CD4-positive, alpha-beta T cell treated with Interleukin-17A for 4 hours (primary cell): ENCODE data around the gene GAS6.

Source experiments
- DNase-seq: peaks from one replicate; pipeline ENCODE4 v3.0.0-alpha.2; 2020; ENCODE audit warnings: mixed read lengths

Gene GAS6

GRCh38 chr13:113864273-113864890 lies 506 bp upstream of the GAS6 start:
- DNase-seq = no peak

GRCh38 chr13:113862931-113863523 lies 849 bp downstream of the GAS6 start:
- DNase-seq = peak; percentile 12

- no peak for DNase-seq
These were observed 1.5 kb downstream of the GAS6 start for GRCh38 chr13:113862191-113862930.

GRCh38 chr13:113861433-113862030 lies 2.3 kb downstream of the GAS6 start:
- no peak for DNase-seq

- no peak for DNase-seq
These were observed 3.0 kb downstream of the GAS6 start for GRCh38 chr13:113860665-113861432.

GRCh38 chr13:113860051-113860664 lies 3.7 kb downstream of the GAS6 start:
- DNase-seq = no peak

- DNase-seq = no peak
These were observed 4.4 kb downstream of the GAS6 start for GRCh38 chr13:113859311-113860050.

- DNase-seq = no peak
These were observed 6.2 kb downstream of the GAS6 start for GRCh38 chr13:113857531-113858195.

GRCh38 chr13:113856716-113857065 lies 7.2 kb downstream of the GAS6 start:
- DNase-seq = no peak

GRCh38 chr13:113855931-113856715 lies 7.8 kb downstream of the GAS6 start:
- no peak for DNase-seq

- DNase-seq = no peak
These were observed 8.6 kb downstream of the GAS6 start for GRCh38 chr13:113855012-113855921.

GRCh38 chr13:113854238-113855011 lies 9.5 kb downstream of the GAS6 start:
- DNase-seq = no peak

GRCh38 chr13:113853518-113854237 lies 10.2 kb downstream of the GAS6 start:
- DNase-seq = no peak

GRCh38 chr13:113852536-113853517 lies 11.0 kb downstream of the GAS6 start:
- no peak for DNase-seq

GRCh38 chr13:113851826-113852535 lies 11.9 kb downstream of the GAS6 start:
- DNase-seq = no peak

- DNase-seq = no peak
These were observed 12.4 kb downstream of the GAS6 start for GRCh38 chr13:113851480-113851803.
